HT-29 (cell line): ENCODE data around the gene GBX2. TPM values are rescaled to one million over a fixed set of nuclear protein-coding genes. Genes with fewer than 3 reads are reported as not detected.

Experiments
- DNase-seq: peaks from one replicate; pipeline ENCODE4 v3.0.0-alpha.2; 2015; ENCODE audit warnings: low spot score
- total RNA-seq: library from RNA; depleted of rRNA; stranded (reverse); fragments of >200 nt; shearing (Covaris generic); gene quantifications from 2 replicates; pipeline ENCODE4 v1.2.3, GENCODE V29; 2014

The GBX2 gene
- total RNA-seq, 1 experiment from 2014 or later = not detected

GRCh38 chr2:236180831-236181453, 12.8 kb upstream of the GBX2 start:
- peak; percentile 81 for DNase-seq

- DNase-seq = no peak
Measured at GRCh38 chr2:236180076-236180816, 12.1 kb upstream of the GBX2 start.

- no peak for DNase-seq
Measured at GRCh38 chr2:236179236-236180075, 11.3 kb upstream of the GBX2 start.

DNA sequence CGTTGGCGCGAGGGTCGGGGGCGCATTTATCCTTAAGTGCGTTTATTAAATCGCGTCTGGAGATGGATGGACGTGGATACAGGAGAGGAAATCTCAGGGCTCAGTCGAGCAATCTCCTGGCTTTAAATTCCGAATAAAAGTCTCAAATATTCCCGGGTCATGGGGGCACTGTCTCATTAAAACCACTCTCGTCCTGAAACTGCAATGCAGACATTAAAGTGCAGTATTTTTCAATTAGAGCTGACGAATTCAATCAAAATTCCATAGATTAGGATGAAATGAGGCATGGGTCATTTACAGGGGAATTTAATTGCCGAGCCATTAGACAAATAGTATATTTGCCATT, 10.7 kb upstream of the GBX2 start:
- no peak for DNase-seq

DNA sequence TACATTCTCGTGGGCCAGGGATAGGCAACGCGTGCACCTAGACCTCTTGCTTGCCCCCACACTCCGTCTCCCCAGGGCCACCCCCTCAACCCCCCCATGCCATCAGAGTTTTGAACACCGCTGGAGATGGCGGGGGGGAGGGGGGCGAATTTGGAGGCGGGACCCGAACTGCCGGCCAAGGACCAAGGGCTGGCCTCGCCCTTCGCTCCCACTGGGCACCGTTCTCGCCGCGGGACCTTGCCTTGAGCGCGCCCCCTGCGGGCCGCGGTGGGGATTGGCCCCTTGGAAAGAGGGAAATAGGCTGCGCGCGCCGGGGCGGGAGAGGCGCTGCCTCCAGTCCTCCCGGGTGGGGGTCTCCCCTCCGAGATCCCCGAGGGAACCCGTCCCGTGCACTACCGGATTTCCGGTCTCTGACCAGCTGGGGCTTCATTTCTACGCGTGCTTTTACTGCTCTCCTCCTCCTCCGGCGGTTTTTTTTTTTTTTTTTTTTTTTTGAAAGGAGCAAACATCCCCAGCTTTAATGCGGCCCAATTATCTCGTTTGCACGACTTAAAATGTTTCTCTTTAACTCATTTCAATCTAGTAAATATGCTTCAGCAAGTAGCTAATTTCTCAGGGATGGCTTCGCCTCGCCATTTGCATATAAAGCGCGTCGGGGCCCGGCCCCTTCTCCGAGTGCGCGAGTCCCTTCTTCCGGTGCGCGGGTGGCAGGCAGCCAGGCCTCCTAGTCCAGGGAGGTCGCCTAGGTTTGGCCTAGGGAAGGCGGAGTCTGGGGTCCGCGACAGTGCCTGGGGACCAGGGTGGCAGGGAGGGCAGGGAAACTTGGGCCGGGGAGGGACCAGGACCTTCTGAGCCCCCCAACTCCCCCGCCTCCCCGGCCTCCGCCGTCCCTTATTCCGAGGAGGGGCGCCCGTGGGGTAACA, 10.0 kb upstream of the GBX2 start:
- peak; percentile 66 for DNase-seq

- no peak for DNase-seq
Measured at GRCh38 chr2:236177604-236177966, 9.4 kb upstream of the GBX2 start.

- DNase-seq = no peak
Measured at GRCh38 chr2:236176951-236177350, 8.8 kb upstream of the GBX2 start.

- DNase-seq = peak; percentile 51
Measured at GRCh38 chr2:236176417-236176816, 8.2 kb upstream of the GBX2 start.

GRCh38 chr2:236175548-236176150, 7.5 kb upstream of the GBX2 start:
- DNase-seq = no peak

DNA sequence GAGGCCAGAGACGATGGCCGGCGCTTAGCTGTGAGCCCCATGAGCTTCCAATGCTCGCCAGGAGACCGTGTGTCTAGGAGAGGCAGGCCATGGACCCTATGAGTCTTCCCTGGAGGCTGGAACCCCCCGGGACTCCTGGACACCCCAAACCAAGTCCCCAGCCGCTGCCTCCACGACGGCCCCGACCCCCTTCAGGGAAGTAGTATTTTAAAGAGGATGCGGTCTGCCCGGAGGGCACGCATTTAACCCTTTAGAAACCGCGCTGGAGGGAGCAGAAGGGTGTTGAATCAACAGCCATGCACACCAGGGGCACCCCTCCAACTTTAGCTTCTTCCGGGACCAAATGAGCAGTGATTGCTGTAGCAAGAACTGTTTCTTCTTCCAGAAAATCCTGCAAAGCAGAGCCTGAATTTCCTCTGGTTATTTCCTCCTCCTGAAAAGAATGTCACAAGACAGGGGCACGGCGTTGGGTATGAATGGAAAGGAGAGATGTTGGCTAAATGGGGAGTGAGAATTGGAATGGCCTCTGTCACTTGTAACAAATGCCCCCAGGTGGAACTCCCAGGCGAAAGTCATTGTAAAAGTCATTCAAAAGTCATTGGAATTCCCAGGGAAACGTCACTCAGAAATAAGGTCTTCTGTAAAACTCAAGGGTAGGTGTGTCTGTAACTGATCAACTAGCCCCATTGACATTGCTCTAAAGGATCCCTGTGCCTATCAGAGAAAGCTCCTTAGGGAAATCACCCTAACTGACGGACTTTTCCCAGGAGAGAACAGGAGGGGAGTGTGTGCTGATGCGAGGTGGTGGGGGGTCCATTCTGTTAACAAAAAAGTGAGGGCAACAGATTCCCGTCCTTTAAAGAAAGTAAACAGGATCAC, 5.8 kb upstream of the GBX2 start:
- DNase-seq = no peak

DNA sequence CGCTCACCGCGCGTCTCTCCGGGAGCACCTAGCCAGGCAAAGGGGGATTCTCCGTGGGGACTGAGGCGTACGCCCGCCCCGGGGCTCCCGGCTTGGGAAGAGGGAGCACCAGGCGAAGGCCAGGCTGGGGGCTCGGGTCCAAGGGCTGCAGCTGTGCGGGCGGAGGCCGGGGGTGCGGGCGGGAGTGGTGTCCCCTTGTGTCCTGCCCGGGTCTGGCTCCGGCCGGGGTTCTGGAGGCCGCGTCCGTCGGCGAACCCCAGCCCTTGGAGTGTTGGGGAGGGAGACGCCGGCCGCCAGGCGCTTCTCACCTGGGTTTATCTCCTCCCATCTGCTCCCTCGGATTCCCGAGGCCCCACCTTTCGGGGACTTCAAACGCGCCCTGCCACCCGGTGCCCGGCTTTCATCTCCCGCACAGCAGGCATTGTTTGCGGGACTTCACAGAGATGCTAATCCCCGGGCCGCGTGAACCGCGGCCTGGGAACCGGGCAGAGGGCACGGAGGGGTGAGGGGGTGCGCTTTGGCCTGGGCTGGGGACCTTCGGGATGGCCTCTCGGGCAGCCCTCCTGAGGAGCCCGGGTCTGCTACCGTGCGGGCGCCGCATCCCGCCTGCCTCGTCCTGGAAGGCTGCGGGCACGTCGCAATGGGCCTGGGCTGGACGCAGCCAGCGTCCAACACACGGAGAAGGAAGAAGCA, 5.0 kb upstream of the GBX2 start:
- no peak for DNase-seq

DNA sequence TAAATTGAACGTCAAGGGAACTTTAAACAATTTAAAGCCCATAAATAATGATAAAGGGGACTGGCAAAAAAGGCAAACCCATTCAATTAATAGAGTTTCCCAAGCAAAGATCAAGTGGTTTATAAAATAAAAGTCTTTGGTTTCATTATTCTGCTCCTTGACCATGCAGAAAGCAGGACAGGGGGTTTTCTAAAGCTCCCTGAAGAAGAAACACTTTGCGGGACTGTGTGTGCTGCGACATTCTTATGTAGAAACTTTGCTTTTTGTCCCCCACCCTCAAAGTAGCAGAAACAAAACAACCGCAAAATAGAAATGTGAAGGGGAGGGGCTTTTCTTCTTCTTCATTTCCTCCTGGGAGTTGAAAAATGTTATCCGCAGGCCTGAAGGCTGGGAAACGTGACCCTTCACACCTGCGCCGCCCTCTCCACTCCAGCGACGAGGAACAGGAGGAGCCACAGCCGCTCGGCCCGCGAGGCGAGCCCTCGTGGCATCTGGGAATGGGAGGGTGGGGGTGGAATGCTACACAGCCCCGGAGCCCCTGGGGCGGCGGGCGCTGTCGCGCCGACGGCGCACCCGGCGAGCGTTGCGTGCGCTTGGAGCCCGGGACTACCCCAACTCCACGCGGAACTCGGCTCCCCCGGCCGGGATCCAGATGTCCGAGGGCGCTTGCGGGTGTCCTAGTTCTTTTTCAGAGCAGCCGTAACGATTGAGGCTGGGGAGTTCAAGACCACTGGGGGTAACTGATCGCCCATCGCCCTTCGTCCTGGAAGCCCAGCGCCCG, 4.3 kb upstream of the GBX2 start:
- DNase-seq = no peak

DNA sequence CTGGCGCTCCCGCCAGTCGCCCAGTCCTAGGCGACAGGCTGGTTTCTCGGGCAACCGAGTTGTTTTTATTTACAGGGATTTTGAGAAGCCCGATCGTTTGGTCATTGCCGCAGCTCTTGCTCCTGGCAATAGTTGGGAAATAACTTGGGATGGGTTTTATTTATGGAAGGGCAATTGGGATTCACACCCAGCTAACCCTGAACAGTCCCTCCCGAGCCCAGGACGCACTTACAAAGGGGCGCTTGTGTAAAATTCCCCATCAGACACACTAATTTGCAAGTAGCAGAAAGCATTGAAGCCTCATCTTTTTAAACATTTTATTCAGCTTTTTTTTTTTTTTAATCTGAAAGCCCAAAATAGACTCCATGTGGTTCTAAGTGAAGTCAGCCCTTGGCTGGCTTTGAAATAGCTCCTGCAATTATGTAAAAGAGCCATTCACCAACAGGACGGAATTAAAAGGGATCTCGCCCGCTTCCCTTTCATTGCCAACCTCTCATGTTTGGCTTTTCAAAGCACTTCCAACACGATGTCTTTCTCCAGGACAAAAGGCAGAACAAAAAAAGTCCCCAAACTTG, 3.6 kb upstream of the GBX2 start:
- no peak for DNase-seq

DNA sequence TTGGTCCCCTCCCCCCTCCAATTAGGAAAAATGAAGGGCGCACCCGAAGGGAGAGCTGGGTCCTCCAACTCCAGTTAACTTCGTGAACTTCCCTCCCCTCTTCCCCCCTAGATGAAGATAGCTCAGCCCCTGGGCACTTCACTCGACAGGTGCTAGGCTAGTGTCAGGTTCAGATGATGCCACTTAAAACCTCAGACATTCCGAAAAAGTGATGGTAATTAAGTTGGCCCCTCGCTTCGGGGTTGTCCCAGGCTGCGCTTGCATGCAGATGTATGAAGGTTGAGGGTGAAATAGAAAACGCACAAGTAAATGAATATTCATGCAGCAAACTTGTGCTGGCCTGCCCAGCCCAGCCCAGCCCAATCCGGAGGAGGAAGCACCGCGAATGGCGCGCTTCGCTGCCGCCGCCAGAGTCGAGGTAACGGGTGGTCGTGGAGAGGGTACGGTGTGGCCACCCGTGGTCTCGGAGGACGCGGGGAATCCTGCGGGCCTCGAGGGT, 3.0 kb upstream of the GBX2 start:
- DNase-seq = no peak

GRCh38 chr2:236170590-236171165, 2.5 kb upstream of the GBX2 start:
- no peak for DNase-seq

- no peak for DNase-seq
Measured at GRCh38 chr2:236169741-236170589, 1.8 kb upstream of the GBX2 start.
